DMS114 treated with DMSO at 0.1 percent for 48 hours (cell line): ENCODE results near the gene PITRM1.
"Not testable (repeated sequence)": the region's sequence is repeated elsewhere in the genome, so short reads cannot be mapped to it uniquely, and the experiment has no call there.

Experiments
- DNase-seq: peaks from one replicate; lab custom pipeline; 2025; ENCODE audit not compliant: unreplicated experiment; lab: John Stamatoyannopoulos, UW

The PITRM1 gene

GRCh38 chr10:3172446-3173170 lies at the start of gene PITRM1:
PITRM1 (minus strand) TSS chr10:3172782; CDS start chr10:3172772, 10 bp downstream.
- peak; percentile 99 for DNase-seq

- DNase-seq, result no peak
These were observed 49.5 kb upstream of the PITRM1 start for GRCh38 chr10:3222068-3222467.

- not testable (repeated sequence) for DNase-seq
These were observed 49.0 kb upstream of the PITRM1 start for GRCh38 chr10:3221601-3222000.

GRCh38 chr10:3220853-3221252 lies 48.3 kb upstream of the PITRM1 start:
- DNase-seq, result no peak

GRCh38 chr10:3219021-3219628 lies 46.5 kb upstream of the PITRM1 start:
- DNase-seq, result not testable (repeated sequence)

DNA sequence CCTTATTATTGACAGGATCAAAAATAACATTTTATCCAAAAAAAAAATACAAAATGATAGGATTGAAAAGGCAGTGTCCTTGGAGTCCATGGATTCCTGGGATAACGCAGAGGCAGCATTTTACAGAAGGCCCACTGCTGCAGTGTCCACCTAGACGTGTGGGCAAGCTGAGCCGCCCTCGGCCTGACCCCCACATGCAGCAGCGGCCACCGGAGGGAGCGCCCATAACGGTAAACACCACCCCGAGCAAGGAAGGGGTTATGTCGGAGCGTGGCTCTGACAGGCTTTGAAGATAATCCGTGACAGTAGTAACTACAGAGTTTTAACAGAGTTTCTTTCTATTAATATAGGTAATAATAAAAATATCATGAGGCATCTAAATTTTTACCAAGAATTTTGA lies 45.3 kb upstream of the PITRM1 start:
- DNase-seq, result no peak

GRCh38 chr10:3217301-3217700 lies 44.7 kb upstream of the PITRM1 start:
- DNase-seq, result no peak

- DNase-seq, result no peak
These were observed 42.7 kb upstream of the PITRM1 start for GRCh38 chr10:3215153-3215775.

DNA sequence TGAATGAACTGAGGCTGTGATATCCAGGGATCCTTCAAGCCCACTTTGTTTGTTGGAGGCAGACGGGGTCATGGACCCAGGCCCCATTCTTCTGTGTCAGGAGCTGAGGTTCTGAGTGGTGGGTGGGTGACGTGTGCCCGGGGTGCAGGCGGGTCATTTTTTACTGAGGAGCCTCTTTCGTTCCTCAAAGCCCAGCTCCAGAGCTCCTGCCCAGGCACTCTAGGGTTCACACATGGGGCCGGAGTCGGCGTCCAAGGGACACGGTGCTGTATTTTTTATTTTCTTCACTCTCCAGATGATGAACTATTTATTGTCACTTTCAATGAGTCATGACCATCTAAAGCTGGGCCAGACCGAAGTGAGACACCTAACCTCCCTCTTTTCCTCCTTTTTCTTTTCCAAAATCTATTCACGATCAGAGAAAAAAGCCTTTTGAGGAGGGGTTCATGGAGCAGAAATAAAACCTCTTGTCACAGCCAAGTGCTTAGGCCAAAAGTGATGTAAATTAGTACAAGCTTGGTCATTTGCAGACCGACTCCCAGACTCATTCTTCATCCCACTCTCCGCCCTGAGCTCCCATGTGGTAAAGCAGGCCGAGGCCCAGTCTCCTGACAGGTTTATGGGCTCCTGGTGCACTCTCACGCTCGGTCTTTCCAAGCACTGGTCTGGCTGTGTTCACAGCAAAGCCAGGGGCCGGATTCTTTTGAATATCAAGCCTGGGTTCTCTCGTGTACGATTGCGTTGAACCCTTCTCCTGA lies 41.4 kb upstream of the PITRM1 start:
- DNase-seq, result no peak

DNA sequence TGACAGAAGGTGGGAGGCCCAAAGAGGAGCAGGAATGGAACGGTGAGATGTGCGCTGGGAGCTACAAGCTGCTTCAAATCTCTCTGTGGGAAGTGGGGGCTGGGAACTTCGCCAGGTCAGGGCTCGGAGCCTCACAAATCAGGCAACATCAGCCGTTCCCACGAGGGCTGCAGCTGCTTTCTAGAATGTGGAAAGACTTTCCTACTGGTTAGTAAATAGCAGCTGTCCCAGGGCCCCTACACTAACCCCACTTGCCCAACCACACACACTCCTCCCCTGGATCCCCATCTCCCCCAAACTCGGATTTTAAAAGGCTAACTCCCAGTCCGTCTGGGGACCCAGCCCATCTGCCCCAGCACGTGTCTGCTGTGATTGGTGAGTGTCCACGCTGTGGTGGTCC lies 40.6 kb upstream of the PITRM1 start:
- no peak for DNase-seq

- no peak for DNase-seq
These were observed 37.8 kb upstream of the PITRM1 start for GRCh38 chr10:3210251-3210877.

- DNase-seq, result no peak
These were observed 36.2 kb upstream of the PITRM1 start for GRCh38 chr10:3208481-3209406.

DNA sequence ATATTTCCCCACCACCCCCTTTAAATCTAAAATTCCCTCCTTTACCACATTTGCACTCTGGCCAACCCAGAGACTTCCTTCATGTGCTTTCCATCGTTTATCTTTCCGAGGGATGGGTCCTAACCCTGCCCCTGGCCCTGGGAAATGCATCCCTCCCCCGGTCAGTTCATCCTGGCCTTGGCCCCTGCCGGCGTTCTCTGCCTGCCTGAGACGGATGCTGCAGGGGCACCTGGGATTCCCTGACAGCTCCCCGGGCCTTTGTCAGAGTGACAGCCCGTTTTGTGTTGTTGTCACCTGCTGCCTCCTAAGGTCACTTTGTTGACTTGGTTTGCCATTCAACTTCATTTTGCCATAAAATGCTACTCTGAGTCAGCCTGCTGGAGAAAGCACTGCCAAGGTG lies 34.8 kb upstream of the PITRM1 start:
- no peak for DNase-seq

GRCh38 chr10:3206511-3207157 lies 34.1 kb upstream of the PITRM1 start:
- no peak for DNase-seq

GRCh38 chr10:3203972-3204371 lies 31.4 kb upstream of the PITRM1 start:
- no peak for DNase-seq

- no peak for DNase-seq
These were observed 30.6 kb upstream of the PITRM1 start for GRCh38 chr10:3203016-3203811.

GRCh38 chr10:3201796-3202195 lies 29.2 kb upstream of the PITRM1 start:
- DNase-seq, result no peak

GRCh38 chr10:3199488-3199887 lies 26.9 kb upstream of the PITRM1 start:
- no peak for DNase-seq

GRCh38 chr10:3198900-3199299 lies 26.3 kb upstream of the PITRM1 start:
- no peak for DNase-seq
